A549 (cell line): ENCODE measurements around the gene ERP29.
"Not testable (repeated sequence)": the region's sequence is repeated elsewhere in the genome, so short reads cannot be mapped to it uniquely, and the experiment has no call there.

Experiments
- CTCF ChIP-seq: fragments of >200 bp; sonication (Bioruptor Twin); formaldehyde crosslinking; IDR thresholded peaks from 3 replicates; pipeline ENCODE4 v1.5.1; 2016
- EP300 ChIP-seq, 2 experiments: fragments of >200 bp; sonication (Bioruptor Twin); formaldehyde crosslinking; IDR thresholded peaks; 2 replicates in 1 of 2; 3 replicates in 1 of 2; pipeline ENCODE4 v1.6.1; 2016 to 2017
- ESRRA ChIP-seq: fragments of 150-350 bp; IDR thresholded peaks from 2 replicates; pipeline ENCODE4 v1.6.1; 2014; ENCODE audit warnings: mild to moderate bottlenecking, low read length, borderline replicate concordance
- HDAC2 ChIP-seq: fragments of 200-600 bp; sonication (generic); IDR thresholded peaks from 2 replicates; pipeline ENCODE4 v1.6.1; 2016
- JUN ChIP-seq, 2 experiments: fragments of >200 bp; sonication (Bioruptor Twin); formaldehyde crosslinking; IDR thresholded peaks; 2 replicates in 1 of 2; 3 replicates in 1 of 2; pipeline ENCODE4 v1.6.1; 2016 to 2017
- MYC ChIP-seq: IDR thresholded peaks from 2 replicates; pipeline ENCODE4 v1.6.1; 2012; ENCODE audit warnings: mild to moderate bottlenecking, inconsistent platforms, low read length, improper control_type of control experiment, borderline replicate concordance
- NFE2L2 ChIP-seq: fragments of 150-350 bp; conservative IDR thresholded peaks from 2 replicates; pipeline ENCODE4 v1.6.1; 2014; ENCODE audit warnings: low read length
- POLR2A ChIP-seq: IDR thresholded peaks from 2 replicates; pipeline ENCODE4 v1.6.1; 2012; ENCODE audit warnings: mild to moderate bottlenecking, low read length
- RAD21 ChIP-seq, 2 experiments: fragments of >200 bp in 1 of 2; sonication (Bioruptor Twin) in 1 of 2; formaldehyde crosslinking in 1 of 2; IDR thresholded peaks in 1 of 2; conservative IDR thresholded peaks in 1 of 2; 2 replicates in 1 of 2; 3 replicates in 1 of 2; pipeline ENCODE4 v1.6.1; 2012 to 2018; ENCODE audit warnings: inconsistent platforms in 1 of 2
- RARB ChIP-seq: fragments of 250-450 bp; sonication (Bioruptor Pico); IDR thresholded peaks from 2 replicates; pipeline ENCODE4 v1.8.0; 2021; ENCODE audit warnings: mild to moderate bottlenecking, moderate library complexity
- SMC3 ChIP-seq: fragments of >200 bp; sonication (Bioruptor Twin); formaldehyde crosslinking; IDR thresholded peaks from 3 replicates; pipeline ENCODE4 v1.6.1; 2018; ENCODE audit warnings: inconsistent platforms

GRCh38 chr12:112009596-112009995 is 3.6 kb upstream of the ERP29 start:
- not testable (repeated sequence) for TF ChIP-seq CTCF; RARB (CRISPR knock-in tag); SMC3; RAD21 (conservative IDR thresholded peaks at IDR 0.05 in 1 of 2, IDR thresholded peaks at IDR 0.05 in 1 of 2); MYC; EP300 (IDR thresholded peaks at IDR 0.05); POLR2A; JUN (IDR thresholded peaks at IDR 0.05); ESRRA; HDAC2; NFE2L2
